GM21515 (cell line): ENCODE results near the gene ARMC7.

Experiments
- ATAC-seq: cut with Tn5 transposase; IDR thresholded peaks from one replicate; pipeline ENCODE4 v1.9.1; 2021; ENCODE audit not compliant: unreplicated experiment

Gene ARMC7

GRCh38 chr17:75098861-75099260 is 10.9 kb upstream of the ARMC7 start:
- ATAC-seq, result no peak

GRCh38 chr17:75099881-75100595 is 9.7 kb upstream of the ARMC7 start:
- ATAC-seq, result no peak

DNA sequence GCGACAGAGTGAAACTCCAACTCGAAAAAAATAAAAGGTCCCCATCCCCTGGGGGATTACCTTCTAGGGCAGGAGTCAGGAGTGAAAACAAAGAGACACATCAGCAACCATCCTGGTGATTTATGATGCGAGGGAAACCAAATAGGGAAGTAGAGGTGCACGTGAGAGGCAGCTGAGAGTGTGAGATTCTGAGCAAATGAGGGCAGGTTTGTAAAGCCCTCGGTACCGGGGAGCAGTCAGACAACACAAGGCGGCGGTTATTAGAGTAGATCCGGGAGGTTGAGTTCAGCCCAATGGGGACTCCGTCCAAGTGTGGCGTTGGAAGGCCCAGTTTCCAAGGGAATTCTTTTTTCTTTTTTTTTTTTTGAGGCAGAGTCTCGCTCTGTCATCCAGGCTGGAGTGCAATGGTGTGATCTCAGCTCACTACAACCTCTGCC is 7.4 kb upstream of the ARMC7 start:
- ATAC-seq, result no peak

DNA sequence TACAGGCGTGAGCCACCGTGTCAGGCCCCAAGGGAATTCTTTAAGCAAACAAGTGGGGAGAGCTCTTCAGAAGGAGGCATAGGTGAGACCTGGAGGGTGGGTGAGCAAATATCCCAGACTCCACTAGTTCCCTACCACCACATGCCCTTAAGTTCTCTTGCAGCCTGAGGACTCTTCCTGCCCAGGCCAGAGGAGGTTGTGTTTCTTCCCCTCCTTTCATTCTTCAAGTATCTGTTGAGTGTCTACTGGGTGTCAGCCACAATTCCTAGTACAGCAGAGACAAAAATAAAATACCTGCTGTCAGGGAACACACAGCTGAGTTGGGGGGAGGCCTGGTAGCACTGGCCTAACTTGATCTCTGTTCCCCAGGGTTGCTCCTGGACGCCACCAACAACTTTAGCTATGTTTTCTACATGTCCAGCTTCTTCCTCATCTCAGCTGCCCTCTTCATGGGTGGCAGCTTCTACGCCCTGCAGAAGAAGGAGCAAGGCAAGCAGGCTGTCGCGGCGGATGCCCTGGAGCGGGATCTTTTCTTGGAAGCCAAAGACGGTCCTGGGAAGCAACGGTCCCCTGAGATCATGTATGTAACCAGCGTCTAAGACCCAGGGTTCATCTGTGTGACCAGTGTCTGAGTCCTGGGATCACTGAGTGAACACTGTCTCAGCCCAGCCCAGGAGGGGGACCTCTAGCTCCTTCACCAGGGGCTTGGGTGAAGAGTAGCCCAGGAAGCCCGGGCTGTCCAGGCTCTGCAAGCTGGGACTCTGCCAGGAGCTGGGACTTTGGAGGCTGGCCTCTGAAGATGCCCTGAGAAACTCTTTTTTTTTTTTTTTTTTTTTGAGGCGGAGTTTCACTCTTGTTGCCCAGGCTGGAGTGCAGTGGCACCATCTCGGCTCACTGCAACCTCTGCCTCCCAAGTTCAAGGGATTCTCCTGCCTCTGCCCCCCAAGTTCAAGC is 5.9 kb upstream of the ARMC7 start:
- ATAC-seq, result no peak

DNA sequence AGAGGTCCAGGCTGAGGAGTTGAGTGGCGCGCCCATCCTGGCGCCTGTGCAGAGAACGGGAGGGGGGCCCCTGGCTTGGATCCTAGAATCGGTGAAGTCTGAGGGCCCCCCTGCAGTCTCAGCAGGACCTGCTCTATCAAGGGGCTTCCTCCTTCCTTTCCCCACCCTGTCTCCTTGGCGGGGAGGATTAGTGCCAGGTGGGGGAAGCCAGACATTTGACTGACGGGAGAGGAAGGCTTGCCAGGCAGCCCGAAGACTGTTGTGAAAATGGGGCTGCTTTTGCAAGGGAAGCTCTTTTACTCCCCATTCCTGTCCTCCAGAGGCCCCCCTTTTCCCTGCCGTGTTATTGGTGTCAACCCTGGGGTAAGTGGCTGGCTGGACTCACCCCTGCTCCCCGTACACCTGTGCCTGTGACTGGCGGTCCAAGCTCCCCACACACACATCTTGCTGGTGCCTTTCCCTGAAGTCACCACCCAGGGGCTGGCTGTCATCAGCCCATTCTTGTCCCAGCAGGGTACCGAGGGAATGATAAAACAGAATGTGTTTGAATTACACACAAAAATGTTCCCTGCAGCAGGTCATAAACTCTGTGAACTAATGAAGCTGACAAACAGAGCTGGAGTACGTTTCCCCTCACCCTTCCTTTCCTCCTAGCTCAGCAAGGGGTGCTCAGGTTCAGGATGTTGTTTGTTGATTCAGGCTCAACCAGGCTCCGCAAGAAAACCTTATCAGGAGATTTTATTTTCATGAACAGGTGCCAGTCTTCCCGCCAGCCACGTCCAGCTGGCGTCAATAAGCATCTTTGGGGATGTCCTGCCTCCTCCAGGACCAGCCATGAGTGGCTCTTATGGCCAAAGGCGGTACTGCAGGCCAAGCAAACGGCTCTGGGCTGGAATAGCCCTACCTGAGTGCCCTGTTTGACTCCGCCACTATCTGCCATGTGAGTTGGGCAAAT is 4.4 kb upstream of the ARMC7 start:
- no peak for ATAC-seq

DNA sequence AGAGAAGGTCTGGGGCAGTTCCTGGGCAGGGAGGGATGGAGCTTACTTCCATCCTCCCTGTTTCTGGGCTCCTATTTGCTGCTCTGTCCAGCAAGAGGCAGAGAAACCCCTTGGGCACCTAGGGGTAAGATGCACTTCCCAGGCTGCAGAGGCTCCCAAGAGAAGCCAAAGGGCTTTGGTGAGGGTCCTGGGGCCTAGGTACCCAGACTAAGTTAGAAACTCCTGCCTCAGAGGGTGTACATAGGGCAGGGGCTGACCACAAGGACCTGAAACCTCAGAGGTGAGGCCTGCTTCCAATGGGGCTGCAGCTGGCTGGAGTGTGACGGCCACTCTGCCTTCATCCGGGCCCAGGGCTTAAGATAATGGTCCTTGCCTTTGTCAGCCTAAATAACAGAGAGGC is 1.6 kb upstream of the ARMC7 start:
- ATAC-seq, result no peak

DNA sequence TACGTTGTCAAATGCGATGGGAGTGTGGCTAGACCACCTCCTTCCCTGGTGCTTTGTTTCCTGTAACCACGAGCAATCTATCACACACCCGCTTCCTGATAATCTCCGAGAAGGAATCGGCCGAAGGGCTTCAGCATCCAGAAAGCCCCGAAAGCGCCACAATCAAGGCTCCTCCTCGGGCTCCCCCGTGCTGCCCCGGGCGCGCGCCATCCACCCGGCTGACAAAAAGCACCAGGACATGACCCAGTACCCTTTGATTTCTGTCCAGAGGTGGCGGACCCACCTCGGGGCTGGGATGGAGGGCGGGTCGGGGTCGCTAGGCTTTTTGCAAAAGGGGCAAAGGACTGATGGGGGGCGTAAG is 743 bp upstream of the ARMC7 start:
- ATAC-seq, result no peak

GRCh38 chr17:75110234-75110937 is 617 bp downstream of the ARMC7 start:
- ATAC-seq, result no peak

DNA sequence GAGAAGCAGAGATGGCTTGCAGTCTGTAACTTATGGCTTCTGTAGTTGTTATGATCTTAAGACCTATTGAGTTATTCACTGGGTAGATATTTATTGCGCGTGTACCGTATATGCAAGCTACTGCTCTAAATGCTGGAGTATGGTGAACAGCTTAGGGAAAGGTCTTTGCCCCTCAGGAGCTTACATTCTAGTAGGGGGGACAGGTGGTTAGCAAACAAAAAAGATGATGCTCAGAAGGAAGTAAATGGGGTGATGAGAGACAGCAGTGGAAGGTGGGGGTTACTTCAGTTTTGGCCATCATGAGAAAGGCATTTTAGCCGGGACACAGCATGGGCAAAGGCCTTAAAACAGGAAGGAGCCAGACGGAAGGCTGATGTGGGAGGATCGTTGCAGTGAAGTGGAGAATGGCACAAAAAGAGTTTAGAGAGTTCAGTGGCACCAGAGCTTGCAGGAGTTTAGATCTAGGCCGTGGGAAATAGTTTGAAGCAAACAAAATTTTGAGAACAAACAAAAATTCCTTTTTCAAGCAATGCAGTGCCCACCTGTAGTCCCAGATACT is 2.1 kb downstream of the ARMC7 start:
- ATAC-seq, result no peak

- ATAC-seq, result peak; percentile 45
These were observed 4.2 kb downstream of the ARMC7 start for GRCh38 chr17:75113798-75114551.

DNA sequence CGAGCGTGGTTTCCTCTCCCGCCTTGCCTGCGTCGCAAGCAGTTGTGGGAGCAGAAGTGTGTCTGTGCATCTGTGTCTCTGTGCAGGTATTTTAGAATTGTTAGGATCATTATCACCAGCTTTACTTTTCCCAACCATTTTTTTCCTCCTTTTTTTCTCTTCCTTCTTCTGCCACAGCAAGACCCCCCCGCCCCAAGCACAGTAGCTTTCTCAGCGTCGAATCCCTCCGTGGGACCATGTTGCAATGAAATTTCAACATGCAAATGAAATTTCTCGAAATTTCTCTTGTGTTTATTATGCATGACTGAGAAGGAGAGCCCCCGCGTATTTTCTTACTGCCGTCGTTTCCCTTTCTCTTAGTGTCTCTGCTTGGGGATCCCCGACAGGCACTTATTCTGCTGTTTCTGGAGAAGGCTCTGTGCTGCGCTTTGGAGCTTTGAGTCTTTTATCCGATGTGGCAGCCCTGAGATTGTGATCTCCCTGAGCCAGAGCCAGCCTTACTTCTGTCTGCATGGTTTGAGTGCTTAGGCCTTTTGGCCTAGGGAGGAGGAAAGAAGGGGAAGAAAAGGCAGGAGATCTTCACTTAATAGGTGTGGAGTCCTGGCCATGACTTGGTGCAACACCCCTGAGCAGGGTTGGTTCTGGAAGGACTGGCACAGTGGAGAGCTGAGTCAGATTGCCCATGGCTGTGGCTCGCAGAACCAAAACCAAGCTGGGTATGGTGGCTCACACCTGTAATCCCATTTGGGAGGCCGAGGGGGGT is 5.0 kb downstream of the ARMC7 start:
- no peak for ATAC-seq

DNA sequence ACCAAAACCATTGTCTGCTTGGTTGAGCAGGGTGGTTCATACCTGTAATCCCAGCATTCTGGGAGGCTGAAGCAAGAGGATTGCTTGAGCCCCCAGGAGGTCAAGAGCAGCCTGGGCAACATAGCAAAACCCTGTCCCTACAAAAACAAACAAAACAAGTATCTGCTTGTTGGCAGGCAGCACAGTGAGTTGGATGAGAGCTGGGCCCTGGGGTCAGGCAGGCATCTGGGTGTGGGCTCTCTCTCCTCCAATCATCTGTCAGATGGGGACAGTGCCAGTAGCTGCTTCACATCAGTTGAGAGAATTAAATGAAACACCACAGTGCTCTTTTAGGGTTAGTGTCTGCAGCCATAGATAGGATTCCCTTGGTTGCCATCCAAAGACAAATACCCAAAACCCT is 5.8 kb downstream of the ARMC7 start:
- no peak for ATAC-seq

DNA sequence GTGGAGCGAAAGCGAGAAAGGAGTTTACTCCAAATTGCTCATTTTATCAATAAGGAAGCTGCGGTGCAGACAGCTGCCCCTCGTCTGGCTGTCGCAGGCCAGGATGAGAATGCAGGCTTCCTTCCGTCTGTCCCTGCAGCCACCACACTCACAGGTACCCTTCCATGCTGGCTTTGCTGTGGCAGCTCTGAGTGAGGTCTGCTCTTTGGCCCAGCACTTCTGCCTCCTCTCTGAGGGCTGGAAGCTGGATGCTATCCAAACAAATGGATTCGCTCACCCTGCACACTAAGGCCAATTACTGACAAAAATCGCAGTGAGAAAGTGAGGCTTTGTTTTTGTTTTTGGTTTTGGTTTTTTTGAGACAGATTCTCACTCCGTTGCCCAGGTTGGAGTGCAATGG is 7.0 kb downstream of the ARMC7 start:
- no peak for ATAC-seq

DNA sequence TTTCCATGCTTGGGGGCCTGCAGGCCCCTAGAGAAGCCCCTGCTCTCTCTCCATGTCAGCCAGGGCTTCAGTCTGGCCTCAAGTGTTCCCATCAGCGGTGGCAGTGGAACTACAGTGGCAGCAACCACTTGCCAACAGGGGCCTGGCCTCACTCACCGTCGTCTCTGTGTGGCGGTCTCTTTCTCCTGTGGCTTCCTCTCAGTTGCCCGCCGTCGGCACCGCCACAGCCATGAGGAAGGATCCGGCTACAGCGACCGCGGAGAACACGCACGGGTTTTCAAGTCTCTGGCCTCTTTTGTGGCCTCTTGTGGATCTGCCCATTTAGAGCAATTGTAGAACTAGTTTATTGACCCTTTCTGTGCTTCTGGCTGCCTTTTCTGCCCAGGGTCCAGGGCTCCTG is 8.5 kb downstream of the ARMC7 start:
- ATAC-seq, result no peak

DNA sequence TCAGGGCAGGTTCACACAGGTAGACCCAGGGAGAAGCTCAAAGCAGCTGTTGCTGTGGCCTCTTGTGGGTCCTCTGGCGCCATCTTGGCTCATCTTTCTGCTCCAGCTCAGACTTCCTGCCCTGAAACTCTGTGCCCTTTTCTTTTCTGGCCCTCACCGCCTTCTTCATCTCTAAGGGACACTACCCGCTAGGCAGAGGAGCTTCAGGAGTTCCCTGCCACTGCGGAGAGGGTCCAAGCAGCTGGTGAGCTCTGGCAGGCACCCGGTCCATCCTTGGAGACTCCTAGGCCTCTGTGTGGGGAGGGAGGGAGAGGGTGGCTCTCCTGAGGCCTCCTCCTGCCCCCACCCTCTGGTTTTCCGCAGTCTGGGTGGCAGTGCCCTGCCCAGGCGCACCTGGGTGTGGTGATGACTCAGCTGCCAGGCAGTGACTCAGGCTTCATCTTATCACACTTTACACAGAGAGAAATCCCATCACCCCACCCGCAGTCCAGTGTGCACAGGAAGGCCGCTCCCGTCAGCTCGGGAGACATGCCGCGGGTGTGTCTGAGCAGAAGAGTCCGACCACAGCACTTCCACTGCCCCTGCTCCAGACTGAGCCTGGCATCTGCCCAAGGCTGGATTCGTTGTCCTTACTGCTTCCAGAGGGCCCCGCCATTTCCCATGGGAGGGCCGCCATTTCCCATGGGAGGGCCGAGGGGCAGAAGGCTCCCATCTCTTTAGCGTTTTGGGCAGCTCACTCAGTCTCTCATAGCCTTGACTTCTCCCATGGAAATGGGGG is 14.5 kb downstream of the ARMC7 start:
- no peak for ATAC-seq

DNA sequence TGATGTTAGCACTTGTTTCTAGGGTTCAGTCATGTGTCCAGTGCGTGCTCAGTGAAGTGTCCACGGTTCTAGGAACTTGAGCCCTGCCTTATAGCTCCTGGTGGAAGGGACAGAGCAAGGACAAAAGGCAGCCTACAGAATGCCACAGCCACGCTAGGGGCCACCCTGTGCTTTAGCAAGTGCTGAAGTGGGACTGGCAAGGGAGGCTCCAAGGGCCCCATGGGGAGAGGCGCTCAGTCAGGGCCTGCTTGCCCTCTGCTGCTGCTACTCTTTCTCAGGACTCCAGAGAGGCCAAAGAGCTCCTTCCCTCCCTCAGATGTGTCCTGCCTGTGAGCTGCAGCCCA is 15.0 kb downstream of the ARMC7 start:
- no peak for ATAC-seq

GRCh38 chr17:75125984-75126383 is 16.2 kb downstream of the ARMC7 start:
- no peak for ATAC-seq

- no peak for ATAC-seq
These were observed 17.2 kb downstream of the ARMC7 start for GRCh38 chr17:75126954-75127353.
